Stimulated activated CD4-positive, alpha-beta T cell treated with anti-CD3 and anti-CD28 coated beads, Interleukin-15, amount 100 ng/mL, for 48 hours (primary cell): ENCODE data around the gene HOATZ.

Experiments used
- DNase-seq, 2 donors: peaks; one replicate each; pipeline ENCODE4 v3.0.0-alpha.2; 2020; ENCODE audit warnings: low read depth in 2 of 2

Gene HOATZ

DNA sequence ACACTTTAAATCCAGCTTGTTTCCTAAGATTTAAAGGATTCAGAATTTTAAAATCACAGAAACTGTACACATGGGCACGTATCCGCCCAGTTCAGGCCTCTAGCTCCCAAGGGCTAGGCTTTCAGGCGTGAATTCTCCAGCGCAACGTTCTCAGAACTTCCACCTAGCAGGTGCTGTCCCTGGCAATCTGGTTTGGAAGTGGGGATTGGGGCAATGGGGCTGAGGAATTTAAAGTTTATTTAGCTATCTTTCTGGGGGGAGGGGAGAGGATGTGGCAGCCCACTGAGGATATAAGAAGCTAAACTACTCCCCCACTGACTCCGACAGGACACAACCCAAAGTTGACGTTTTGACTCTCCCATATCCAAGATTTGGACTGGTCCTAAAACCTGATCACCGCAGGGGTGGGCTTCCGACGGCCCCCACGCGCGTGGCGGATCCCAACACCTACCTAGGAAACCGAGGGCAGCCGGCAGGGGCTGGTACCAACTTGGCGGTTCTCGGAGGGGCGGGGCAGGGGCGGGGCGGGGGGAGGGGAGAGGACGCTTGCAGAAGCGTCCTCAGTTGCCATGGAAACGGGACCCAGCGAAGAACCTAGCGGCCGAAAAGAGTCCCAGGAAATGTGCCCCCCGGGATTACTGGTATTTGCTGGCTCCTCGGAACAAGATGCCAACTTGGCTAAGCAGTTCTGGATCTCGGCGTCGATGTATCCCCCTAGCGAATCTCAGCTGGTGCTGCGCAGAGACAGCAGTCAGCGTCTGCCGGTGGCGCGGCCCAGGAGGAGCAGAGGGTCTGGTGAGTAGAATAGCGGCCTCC lies at the start of gene HOATZ:
TSS of gene HOATZ (plus strand) at position 563 of the 816 bp plus-strand sequence. CDS start at position 570, 7 bp downstream.
- no peak for DNase-seq

DNA sequence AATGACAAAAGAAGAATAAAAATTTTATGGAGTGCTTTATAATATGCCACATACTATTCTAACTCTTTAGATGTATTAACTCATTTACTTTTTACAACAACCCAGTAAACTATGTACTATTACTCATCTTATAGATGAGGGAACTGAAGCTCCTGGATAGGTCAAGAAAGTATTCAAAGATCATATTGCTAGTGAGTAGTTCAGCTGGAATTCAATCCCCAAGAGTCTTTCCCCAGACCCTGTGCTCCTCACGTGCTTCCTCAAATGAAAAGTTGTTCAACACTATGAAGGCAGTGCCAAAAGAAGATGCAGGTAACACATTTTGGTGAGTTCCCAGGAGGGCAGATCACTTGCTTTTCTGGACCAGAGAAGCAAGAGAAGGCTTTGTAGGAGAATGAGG lies 49.2 kb upstream of the HOATZ start:
- no peak for DNase-seq

DNA sequence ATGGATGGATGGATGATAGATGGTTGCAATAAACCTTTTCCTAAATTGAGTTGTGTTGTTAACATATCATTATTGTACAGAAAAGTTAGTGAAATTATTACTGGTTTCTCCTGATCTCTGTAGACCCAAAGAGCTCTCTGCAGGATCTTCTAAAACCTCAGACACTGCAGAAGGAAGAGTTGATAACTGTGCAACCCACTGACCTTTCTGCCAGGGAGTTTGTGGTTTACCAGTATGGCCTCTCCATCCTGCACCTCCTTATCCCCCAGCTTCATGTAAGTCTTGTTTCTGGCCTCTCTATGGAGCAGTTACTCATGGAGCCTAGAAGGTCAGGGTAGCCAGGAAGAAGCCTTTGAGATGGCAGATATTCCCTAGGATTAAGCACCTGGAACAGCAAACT lies 48.0 kb upstream of the HOATZ start:
- no peak for DNase-seq

DNA sequence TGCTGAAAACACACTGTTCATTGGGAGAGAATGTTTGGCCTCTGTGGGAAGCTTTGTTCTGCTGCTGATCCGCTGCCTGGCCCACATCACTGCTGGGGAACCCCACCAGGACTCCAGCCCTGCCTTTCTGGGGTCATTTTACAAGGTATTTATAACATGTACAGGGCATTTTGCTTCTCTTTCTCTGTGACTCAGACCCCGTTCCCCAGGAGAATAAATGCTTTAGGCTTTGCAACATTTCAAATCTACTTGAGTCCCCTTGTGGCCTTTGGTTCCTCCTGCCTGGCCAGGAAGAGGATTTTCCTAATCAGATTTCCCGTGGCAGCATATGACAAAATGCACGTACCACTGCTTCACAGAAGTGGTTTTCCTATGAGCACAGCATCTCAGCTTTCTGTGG lies 45.4 kb upstream of the HOATZ start:
- no peak for DNase-seq

DNA sequence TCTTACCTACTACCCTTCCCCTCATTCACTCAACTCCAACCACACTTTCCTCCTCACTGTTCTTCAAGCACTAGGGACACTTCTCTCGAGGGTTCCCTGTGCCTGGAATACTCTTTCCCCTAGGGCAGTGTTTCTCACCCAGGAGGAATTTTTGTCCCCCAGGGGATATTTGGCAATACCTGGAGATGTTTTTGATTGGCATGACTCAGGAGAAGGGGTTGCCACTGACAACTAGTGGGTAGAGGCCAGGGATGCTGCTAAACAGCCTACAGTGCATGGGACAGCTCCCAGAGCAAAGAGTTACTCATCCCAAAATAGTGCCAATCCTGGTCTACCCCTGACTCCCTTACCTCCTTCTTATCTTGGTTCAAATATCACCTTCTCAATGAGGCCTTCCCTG lies 42.4 kb upstream of the HOATZ start:
- no peak for DNase-seq

DNA sequence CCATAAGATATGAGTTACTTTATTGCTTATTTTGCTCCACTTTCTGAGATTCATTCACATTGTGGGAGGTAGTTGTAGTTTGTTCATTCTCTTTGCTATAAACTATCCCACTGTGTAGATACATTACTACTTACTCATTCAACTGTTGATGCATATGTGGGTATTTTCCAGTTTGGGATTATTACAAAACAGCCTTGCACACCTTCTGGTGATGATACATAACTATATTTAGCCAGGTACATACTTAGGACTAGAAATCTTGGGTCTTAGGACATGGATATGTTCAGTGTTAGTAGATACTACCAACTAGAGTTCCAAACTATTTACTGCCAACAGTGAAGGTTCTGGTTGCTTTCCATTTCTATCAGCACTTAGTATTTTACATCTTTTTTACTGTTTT lies 40.1 kb upstream of the HOATZ start:
- DNase-seq: no peak

DNA sequence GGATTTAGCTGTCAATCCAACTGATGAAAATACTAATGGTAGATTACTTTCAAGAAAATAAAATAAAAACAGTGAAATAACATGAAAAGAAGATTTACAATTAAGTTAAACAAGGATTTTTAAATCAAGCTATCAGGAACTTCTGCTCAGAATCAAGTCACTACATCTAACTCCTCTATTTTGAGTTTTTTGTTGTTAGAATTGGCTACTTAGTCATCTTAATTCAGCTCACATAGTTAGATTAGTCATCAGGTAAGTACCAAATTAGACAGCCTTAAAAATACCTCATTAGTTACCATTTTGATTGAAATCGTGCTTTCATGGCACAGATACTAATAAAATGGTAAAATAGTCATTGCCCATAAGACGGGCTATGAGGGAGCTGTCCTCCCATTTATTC lies 38.2 kb upstream of the HOATZ start:
- DNase-seq: no peak

DNA sequence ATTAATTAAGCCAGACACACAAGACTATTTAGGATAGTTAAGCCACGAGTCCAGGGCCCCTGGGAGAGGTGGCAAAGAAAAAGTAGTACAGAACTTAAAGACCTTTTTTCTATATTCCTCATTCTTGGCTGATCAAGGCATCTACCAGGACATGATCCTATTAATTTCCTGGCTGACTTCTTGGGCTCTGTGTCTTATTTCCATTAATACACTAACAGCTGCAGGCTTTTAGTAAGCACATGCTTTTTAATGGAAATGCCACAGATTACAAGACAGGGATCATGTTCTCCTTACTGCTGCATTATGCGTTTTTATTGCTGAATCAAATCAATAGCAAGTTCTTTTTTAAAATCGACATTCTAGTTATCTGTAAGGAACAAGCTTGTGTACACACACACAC lies 37.6 kb upstream of the HOATZ start:
- DNase-seq: no peak

DNA sequence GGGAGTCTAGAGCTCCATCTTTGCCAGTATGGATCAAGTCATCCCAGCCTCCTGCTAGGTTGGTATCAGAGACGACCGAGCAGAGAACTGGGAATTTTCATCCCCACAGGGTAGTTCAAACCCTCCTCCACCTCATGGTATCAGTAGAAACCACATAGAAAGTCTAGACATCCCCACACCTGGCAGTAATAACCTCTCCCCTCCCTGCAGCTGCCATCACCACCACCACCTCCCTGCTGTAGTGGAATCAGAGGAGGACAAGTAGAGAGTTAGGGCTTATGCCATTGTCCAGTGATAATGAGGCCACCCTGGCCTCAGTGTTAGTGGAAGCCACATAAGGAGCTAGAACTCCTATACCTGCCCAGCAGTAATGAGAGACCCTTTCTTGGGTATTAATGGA lies 36.7 kb upstream of the HOATZ start:
- no peak for DNase-seq

DNA sequence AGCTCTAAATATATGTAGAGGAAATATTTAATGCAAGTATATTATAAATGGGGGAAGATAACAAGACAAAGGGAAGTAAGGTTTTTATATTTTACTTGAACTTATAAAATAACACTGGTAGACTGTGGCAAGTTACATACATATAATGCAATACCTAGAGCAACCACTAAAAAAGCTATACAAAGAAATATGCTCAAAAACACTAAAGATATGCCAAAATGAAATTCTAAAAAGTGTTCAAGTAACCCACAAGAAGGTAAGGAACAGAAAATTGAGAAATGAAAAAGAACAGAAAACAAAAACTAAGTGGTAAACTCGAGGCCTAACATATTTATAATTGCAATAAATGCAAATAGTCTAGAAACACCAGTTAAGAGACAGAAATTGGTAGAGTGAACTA lies 34.9 kb upstream of the HOATZ start:
- no peak for DNase-seq

DNA sequence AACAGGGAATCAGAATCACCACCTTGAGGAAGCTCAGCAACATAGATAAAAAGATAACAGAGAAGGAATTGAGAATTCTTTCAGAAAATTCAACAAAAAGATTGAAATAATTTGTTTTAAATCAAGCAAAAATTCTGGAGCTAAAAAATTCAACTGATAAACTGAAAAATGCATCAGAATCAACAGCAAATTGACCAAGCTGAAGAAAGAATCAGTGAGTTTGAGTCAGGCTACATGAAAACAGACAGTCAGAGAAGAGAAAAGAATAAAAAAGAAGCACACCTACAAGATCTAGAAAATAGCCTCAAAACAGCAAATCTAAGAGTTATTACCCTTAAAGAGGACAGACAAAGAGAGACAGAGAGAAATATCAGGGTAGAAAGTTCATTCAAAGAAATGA lies 31.1 kb upstream of the HOATZ start:
- no peak for DNase-seq

DNA sequence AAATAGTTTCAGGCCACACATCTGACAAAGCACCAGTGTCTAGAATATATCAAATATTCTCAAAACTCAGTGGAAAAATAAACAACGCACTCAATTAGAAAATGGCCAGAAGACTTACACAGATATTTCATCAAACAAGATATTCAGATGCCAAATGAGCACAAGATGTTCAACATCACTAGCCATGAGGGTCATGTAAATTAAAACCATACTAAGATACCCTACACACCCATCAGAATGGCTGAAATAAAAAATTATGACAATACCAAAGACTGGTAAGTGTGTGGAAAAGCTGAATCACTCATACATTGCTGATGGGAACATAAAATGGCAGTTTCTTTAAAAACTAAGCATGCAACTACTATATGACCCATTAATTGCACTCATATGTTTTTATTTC lies 24.1 kb upstream of the HOATZ start:
- DNase-seq: no peak

DNA sequence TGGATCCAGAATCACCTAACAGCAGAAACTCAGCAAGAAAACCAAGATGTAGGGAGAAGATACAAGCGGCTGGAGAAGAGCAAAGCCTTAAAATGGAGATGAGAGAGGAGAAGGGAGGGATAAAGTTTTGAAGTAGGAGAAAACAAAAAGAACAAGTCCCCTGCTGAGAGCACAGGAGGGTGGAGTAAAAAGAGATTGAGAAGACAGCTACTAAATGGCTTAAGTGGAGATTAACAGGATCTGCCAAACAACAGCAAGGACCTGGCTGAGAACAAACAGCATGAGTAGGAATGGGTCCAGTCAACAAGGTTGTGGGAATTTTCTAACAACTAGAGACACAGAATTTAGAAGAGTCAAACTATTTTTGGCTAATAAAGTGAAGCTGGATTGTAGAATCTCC lies 20.5 kb upstream of the HOATZ start:
- DNase-seq: no peak

DNA sequence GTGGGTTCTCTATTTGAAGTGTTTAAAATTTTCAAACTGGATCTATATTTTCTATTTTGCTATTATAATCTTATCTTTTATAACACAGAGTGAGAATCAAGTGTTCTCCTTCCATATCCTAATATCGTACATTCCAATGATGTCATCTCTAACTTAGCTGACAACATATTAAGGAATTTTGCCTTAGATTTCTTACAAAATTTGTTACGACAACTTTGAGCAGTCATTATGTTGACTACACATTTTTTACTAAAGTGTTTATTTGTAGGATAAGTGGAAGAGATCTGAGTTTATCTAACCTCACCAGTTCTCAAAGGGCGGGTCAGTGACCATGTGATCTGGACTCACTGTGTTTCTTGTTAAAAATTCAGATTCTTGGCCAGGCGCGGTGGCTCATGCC lies 15.1 kb upstream of the HOATZ start:
- no peak for DNase-seq

DNA sequence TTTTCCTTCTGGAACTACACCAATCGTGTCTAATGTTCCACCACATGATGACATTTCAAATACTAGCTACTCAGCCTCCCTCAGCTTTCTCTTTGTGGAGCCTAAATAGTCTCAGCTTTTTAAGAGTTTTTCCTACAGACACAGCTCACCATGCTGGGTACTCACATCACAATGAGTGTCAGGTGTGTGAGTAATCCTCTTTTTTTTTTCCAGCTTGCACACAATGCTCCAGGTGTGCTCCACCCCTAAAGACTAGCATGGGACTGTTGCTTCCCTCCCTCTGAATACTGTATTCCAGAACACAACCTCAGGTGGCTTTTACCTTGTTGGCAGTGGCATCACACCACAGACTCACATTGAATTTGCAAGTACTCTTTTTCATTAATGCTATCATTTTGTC lies 14.1 kb upstream of the HOATZ start:
- DNase-seq: no peak

DNA sequence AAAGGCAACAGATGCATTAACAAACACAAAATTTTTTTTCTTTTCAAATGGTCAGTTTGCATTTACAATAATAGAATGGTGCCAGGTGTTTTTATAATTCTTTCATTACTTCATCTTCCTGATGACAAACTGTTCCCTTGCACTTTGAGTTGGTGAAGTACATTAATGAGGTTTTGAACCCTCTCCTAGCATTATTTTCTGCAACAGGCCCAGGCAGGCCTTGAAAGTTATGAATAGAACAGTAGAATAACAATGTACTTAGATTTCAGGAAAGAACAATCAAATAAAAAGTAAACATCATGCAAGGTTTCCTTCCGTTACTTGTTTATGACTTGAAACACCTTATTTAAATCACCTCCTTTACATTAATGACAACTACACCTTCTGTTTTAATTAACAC lies 12.0 kb upstream of the HOATZ start:
- no peak for DNase-seq

DNA sequence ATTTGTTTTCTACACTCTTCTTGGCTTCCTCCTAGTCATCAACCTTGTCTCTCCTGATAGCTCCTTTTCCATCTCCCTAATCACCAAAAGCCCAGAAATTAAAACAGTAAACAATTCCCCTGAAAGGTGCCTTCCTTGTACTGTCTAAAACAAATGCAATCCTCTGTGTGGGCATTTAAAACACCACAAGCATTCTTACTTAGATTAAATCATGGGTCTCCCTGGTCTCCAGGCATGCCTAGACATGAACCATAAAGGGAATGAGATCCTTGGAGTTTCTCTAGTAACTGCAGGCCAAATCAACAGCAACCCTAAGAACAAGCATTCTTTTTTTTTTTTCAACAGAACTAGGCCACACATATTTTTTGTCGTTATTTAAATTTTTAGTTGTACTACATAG lies 4.3 kb upstream of the HOATZ start:
- DNase-seq: no peak

DNA sequence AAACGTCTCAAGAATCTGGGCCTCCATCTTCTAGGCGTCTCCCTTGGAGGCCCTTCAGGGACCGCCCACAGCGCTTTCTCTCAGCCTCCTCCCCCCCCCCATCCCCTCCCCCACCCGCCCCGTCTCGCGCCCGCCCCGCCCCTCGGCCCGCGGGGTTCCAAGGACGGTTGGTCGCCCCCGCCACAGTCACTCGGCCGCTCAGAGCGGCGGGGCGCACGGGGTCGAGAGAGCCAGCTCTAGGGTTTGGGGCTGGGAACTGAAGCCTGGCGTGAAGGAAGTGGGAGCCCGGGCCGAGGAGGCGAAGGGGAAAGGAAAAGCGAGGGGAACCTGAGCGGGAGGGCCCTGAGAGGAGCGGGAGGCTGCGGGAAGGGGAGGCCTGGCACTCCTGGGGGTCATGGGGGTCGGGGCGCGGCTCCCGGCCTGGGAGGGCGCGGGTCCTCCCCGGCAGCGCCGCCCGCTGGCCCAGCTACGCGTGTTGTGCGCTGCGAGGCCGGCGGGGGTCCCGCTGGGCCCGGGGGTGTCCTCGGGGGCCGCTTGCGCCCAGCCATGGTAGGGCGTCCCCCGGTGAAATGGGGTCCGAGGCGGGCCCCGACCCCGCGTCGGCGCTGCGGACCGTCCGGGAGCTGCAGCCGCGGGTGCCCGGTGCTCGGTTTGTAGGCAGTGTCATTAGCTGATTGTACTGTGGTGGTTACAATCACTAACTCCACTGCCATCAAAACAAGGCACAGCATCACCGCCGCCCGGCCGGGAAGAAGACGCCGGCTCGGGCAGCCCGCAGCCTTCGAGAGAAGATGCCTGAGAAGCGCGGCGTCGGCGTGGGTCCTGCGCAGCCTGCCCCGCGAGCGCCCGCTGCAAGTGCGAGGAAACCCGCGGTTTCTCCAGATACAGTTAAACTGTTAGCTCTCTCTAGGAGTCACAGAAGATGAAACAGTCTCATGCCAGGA lies 2.0 kb upstream of the HOATZ start, which contains the start of gene BTG4:
TSS of gene BTG4 (minus strand) at position 91 of the 944 bp plus-strand sequence. CDS start 13,610 bp downstream, outside the sequence.
- no peak for DNase-seq

DNA sequence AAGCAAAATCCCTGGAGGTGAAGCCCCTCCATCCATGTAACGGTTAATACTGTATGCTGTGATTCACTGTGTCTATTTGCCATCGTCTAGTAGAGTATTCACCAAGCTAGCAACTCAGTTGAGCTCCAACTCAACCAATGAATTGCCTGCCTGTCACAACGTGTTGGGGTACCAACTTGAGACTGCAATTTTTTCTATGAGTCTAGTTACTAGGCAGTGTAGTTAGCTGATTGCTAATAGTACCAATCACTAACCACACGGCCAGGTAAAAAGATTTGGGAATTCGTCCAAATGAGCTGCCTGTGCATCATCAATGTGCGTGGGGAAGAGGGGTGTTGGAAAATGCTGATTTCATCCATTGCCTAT lies 1.4 kb upstream of the HOATZ start:
- no peak for DNase-seq

DNA sequence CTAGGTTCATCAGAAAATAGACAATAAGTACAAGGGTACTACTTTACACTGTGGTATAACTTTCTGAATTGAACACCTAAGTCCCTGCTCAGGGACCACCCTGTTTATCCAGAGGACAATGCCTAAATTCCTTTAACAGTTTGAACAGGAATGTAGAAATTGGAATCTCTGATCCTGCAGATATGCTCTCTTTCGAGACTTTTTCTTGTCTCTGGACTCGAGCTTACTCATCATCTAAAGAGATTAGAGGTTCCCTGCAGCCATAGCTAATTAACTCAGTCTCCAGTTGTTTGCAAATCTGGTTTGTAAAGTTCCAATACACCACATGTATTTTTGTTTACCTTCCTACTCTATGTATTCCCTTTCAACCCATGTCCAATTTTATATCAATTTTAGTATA lies 1.0 kb downstream of the HOATZ start:
- DNase-seq: no peak

DNA sequence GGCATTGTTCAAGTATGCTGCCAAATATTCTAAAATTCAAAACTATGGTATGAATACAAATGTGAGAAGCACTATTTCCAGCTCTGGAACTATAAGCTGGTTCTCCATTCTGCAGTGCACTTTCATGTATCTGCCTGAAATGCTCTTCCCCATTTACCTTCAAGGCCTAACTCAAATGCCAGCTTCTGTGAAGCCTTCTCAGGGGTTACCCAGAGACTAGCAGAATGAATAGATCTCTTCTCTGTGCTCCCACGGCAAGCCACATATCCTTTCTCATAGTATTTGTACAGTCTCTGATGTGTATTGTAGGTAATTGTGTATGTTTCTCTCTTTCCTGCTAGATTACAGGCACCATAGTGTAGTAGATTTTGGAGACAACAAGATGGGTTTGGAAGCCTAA lies 4.1 kb downstream of the HOATZ start:
- DNase-seq: no peak

DNA sequence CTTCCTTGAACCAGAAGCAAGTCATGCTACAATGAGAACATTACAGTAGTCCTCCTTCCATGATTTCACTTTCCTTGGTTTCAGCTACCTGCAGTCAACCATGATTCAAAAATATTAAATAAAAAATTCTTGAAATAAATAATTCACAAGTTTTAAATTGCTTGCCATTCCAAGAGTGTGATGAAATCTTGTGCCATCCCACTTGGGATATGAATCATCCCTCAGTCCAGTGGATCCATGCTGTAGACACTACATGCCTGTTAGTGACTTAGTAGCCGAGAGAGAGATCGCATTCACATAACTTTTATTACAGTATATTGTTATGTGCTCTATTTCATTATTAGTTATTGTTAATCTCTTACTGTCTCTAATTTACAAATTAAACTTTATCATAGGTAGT lies 6.0 kb downstream of the HOATZ start:
- DNase-seq: no peak

DNA sequence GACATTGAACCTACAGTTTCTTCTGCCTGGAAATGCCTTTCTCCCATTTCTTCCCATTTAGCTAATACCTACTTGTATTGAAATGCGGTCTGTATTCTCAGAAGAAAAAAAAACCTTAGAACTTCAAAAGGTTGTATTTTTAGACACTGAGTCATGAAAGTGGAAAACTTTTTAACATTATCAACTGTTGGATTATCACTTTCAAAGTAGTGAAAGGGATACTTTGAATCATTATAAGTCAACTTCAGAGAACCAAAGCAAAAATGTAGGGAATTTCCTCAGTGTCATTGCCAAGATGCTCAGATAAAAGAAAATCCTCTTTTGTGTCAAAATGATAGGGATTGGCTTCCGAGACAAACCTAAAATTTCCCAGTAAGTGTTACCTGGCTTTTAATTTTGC lies 6.6 kb downstream of the HOATZ start:
- DNase-seq: no peak
